Vagina (tissue), 2 donors: ENCODE data around the gene CCDC185.

Experiments
- POLR2AphosphoS5 ChIP-seq, 2 donors: sonication (generic); formaldehyde crosslinking; IDR thresholded peaks; one replicate each; pipeline ENCODE4 v1.9.0; 2017; ENCODE audit warnings: antibody characterized with exemption in 2 of 2, mild to moderate bottlenecking in 2 of 2, low read depth in 1 of 2; ENCODE audit not compliant: insufficient read depth in 1 of 2
- TF ChIP-seq, protein P1 (sequence below), 3 experiments: fragments of 450-650 bp in 2 of 3; fragments of 200-600 bp in 1 of 3; sonication (generic) in 1 of 3; IDR thresholded peaks; one replicate each; pipeline ENCODE4 v1.5.1; 2017 to 2019; ENCODE audit warnings: antibody characterized with exemption in 3 of 3, mild to moderate bottlenecking in 2 of 3, moderate library complexity in 2 of 3

- no peak for TF ChIP-seq POLR2AphosphoS5 (IDR thresholded peaks at IDR 0.05; ENCODE audit: insufficient read depth in 1 of 2, low read depth in 1 of 2)
- TF ChIP-seq, protein P1, sequence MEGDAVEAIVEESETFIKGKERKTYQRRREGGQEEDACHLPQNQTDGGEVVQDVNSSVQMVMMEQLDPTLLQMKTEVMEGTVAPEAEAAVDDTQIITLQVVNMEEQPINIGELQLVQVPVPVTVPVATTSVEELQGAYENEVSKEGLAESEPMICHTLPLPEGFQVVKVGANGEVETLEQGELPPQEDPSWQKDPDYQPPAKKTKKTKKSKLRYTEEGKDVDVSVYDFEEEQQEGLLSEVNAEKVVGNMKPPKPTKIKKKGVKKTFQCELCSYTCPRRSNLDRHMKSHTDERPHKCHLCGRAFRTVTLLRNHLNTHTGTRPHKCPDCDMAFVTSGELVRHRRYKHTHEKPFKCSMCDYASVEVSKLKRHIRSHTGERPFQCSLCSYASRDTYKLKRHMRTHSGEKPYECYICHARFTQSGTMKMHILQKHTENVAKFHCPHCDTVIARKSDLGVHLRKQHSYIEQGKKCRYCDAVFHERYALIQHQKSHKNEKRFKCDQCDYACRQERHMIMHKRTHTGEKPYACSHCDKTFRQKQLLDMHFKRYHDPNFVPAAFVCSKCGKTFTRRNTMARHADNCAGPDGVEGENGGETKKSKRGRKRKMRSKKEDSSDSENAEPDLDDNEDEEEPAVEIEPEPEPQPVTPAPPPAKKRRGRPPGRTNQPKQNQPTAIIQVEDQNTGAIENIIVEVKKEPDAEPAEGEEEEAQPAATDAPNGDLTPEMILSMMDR (IDR thresholded peaks at IDR 0.05), result no peak
These were observed 42.8 kb upstream of the CCDC185 start for GRCh38 chr1:223350361-223350908.
